ENCODE results near the gene F2RL1.

GRCh38 chr5:76836585-76836984 lies 17.8 kb downstream of the F2RL1 start:
- no peak for TF ChIP-seq CTCF (IDR thresholded peaks at IDR 0.05)
- no peak for TF ChIP-seq ZFX (IDR thresholded peaks at IDR 0.05; ENCODE audit: borderline replicate concordance)
